Keratinocyte (primary cell): ENCODE data around the gene MT1B. TPM values are rescaled to one million over a fixed set of nuclear protein-coding genes. Genes with fewer than 3 reads are reported as not detected.

Experiments used
- DNase-seq: peaks from one replicate; pipeline ENCODE4 v3.0.0-alpha.2; 2011; ENCODE audit warnings: low read depth, missing footprints, low spot score
- FAIRE-seq: peaks from 2 replicates; lab custom pipeline; 2011; peaks lifted over from hg19 to GRCh38; lab: Jason Lieb, UNC
- H2AFZ ChIP-seq: 2 replicates; pipeline ENCODE4 v1.6.0; 2012; ENCODE audit warnings: low read length, control low read depth, inconsistent platforms; ENCODE audit not compliant: control insufficient read depth
- H3K27ac ChIP-seq: 2 replicates; pipeline ENCODE4 v1.5.1; 2011; ENCODE audit warnings: low read length; ENCODE audit not compliant: control insufficient read depth, insufficient read depth
- H3K27me3 ChIP-seq: 3 replicates; pipeline ENCODE4 v1.6.0; 2011; ENCODE audit warnings: low read length; ENCODE audit not compliant: control insufficient read depth, insufficient read depth; ENCODE audit errors: extremely low read depth
- H3K36me3 ChIP-seq, 2 experiments: 2 replicates in 1 of 2; 3 replicates in 1 of 2; pipeline ENCODE4 v1.5.1; 2011; ENCODE audit warnings: low read length in 2 of 2, mild to moderate bottlenecking in 1 of 2; ENCODE audit not compliant: control insufficient read depth in 2 of 2, insufficient read depth in 2 of 2; ENCODE audit errors: extremely low read depth in 1 of 2
- H3K4me1 ChIP-seq: 3 replicates; pipeline ENCODE4 v1.5.1; 2011; ENCODE audit warnings: low read length; ENCODE audit not compliant: control insufficient read depth, insufficient read depth; ENCODE audit errors: extremely low read depth
- H3K4me2 ChIP-seq: 3 replicates; pipeline ENCODE4 v1.6.0; 2011; ENCODE audit warnings: low read depth, low read length; ENCODE audit not compliant: control insufficient read depth, insufficient read depth; ENCODE audit errors: extremely low read depth
- H3K4me3 ChIP-seq, 3 experiments: fragments of 200-600 bp in 1 of 3; sonication (generic) in 1 of 3; 2 replicates in 2 of 3; 3 replicates in 1 of 3; pipeline ENCODE4 v1.5.1; 2011 to 2016; ENCODE audit warnings: low read length in 3 of 3, mild to moderate bottlenecking in 3 of 3, control low read depth in 2 of 3, inconsistent platforms in 1 of 3, low read depth in 1 of 3, mixed read lengths in 1 of 3, mixed run types in 1 of 3, moderate library complexity in 1 of 3; ENCODE audit not compliant: control insufficient read depth in 2 of 3, insufficient read depth in 2 of 3; ENCODE audit errors: extremely low read depth in 1 of 3
- H3K79me2 ChIP-seq: 2 replicates; pipeline ENCODE4 v1.6.0; 2012; ENCODE audit warnings: low read length; ENCODE audit not compliant: control insufficient read depth, insufficient read depth
- H3K9ac ChIP-seq: 3 replicates; pipeline ENCODE4 v1.6.0; 2011; ENCODE audit warnings: low read length; ENCODE audit not compliant: control insufficient read depth, insufficient read depth; ENCODE audit errors: extremely low read depth
- H3K9me1 ChIP-seq: 3 replicates; pipeline ENCODE4 v1.6.0; 2011; ENCODE audit warnings: low read length; ENCODE audit not compliant: control insufficient read depth, insufficient read depth; ENCODE audit errors: extremely low read depth
- H3K9me3 ChIP-seq: 2 replicates; pipeline ENCODE4 v1.5.1; 2012; ENCODE audit warnings: low read depth, low read length; ENCODE audit not compliant: control insufficient read depth
- H4K20me1 ChIP-seq: 3 replicates; pipeline ENCODE4 v1.6.0; 2011; ENCODE audit warnings: low read length; ENCODE audit not compliant: control insufficient read depth, insufficient read depth; ENCODE audit errors: extremely low read depth
- CTCF ChIP-seq, 3 experiments: IDR thresholded peaks in 1 of 3; conservative IDR thresholded peaks in 1 of 3; optimal IDR thresholded peaks in 1 of 3; 2 replicates in 2 of 3; 3 replicates in 1 of 3; pipeline versions ENCODE3 to v1.5.1; 2011; ENCODE audit warnings: low read length in 3 of 3, mild to moderate bottlenecking in 3 of 3, moderate library complexity in 2 of 3, control low read depth in 1 of 3, inconsistent platforms in 1 of 3; ENCODE audit not compliant: insufficient read depth in 2 of 3; ENCODE audit errors: extremely low read depth in 1 of 3
- EZH2 ChIP-seq: IDR thresholded peaks from one replicate; pipeline ENCODE4 v1.6.1; 2012; ENCODE audit warnings: inconsistent platforms, mild to moderate bottlenecking, low read length, moderate library complexity
- dilution Hi-C: fragments of 300-500 bp; cut with MboI; formaldehyde crosslinking; loops from one replicate; pipeline ENCODE4 v1.7.0; 2020; ENCODE audit warnings: low sequenced_read_pairs; ENCODE audit not compliant: extremely low pct_ligation_motif_present
- polyA plus RNA-seq, 5 experiments: library from polyadenylated mRNA; depleted of rRNA in 3 of 5; stranded (reverse) in 3 of 5; stranded (forward) in 1 of 5; unstranded in 1 of 5; fragments of >200 nt; gene quantifications; 1 replicate in 1 of 5; 2 replicates in 3 of 5; 3 replicates in 1 of 5; pipeline versions ENCODE4 v1.2.1 to v1.2.3, GENCODE V29; 2011 to 2012; ENCODE audit warnings: missing spikeins in 2 of 5, low read depth in 1 of 5, low replicate concordance in 1 of 5

The MT1B gene
- polyA plus RNA-seq, 1 donor (not counting 4 experiments of a cell fraction or from before 2014, with no cell fraction given) = not detected

GRCh38 chr16:56628486-56629350, 23.0 kb upstream of the MT1B start:
- Histone ChIP-seq H4K20me1 (peaks cover 3% of the 10 kb centered on the region), H3K4me2 (no peak overlapping the region), H3K79me2 (peaks cover 9% of the 10 kb centered on the region), H3K27me3 (peaks cover 19% of the 10 kb centered on the region), H3K4me1 (peaks cover 14% of the 10 kb centered on the region), H3K9me3 (no peaks in the 10 kb centered on the region), H3K36me3 (no peaks in the 10 kb centered on the region), H3K27ac (no peak overlapping the region), H2AFZ (no peak overlapping the region), H3K4me3 (no peak overlapping the region), H3K9ac (no peak overlapping the region), H3K9me1 (no peaks in the 10 kb centered on the region)
- FAIRE-seq = no peak
- dilution Hi-C loops = no loop called here
- DNase-seq = no peak
- no peak for TF ChIP-seq EZH2
- no peak for TF ChIP-seq CTCF (optimal IDR thresholded peaks at IDR 0.05 in 1 of 3, IDR thresholded peaks at IDR 0.05 in 1 of 3, conservative IDR thresholded peaks at IDR 0.05 in 1 of 3; ENCODE audit: extremely low read depth in 1 of 3, insufficient read depth in 2 of 3, low read length in 3 of 3)

- peaks cover 3% of the 10 kb centered on the region for H4K20me1 ChIP-seq
- FAIRE-seq = no peak
Observed at GRCh38 chr16:56629531-56629930, 22.2 kb upstream of the MT1B start.

More at GRCh38 chr16:56629531-56629930, 22.2 kb upstream of the MT1B start:
- H3K4me1 ChIP-seq = peaks cover 14% of the 10 kb centered on the region
- no peak overlapping the region for H3K4me3 ChIP-seq
- no peak overlapping the region for H3K4me2 ChIP-seq
- no peak for TF ChIP-seq CTCF (optimal IDR thresholded peaks at IDR 0.05 in 1 of 3, IDR thresholded peaks at IDR 0.05 in 1 of 3, conservative IDR thresholded peaks at IDR 0.05 in 1 of 3; ENCODE audit: extremely low read depth in 1 of 3, insufficient read depth in 2 of 3, low read length in 3 of 3)
- no peak for TF ChIP-seq EZH2
- H3K36me3 ChIP-seq = no peaks in the 10 kb centered on the region
- peaks cover 19% of the 10 kb centered on the region for H3K27me3 ChIP-seq
- no peak overlapping the region for H2AFZ ChIP-seq
- H3K79me2 ChIP-seq = peaks cover 9% of the 10 kb centered on the region
- H3K9me3 ChIP-seq = no peaks in the 10 kb centered on the region
- no peak overlapping the region for H3K9ac ChIP-seq
- no peaks in the 10 kb centered on the region for H3K9me1 ChIP-seq
- no peak overlapping the region for H3K27ac ChIP-seq
- no peak for DNase-seq
- dilution Hi-C loops = no loop called here
